Left ventricle myocardium inferior (tissue), 1 donor: Measurements from ENCODE around the gene CDRT15L2. TPM values are rescaled to one million over a fixed set of nuclear protein-coding genes. Genes with fewer than 3 reads are reported as not detected.
"Not testable (repeated sequence)": the region's sequence is repeated elsewhere in the genome, so short reads cannot be mapped to it uniquely, and the experiment has no call there.

Experiments
- DNase-seq: peaks from one replicate; pipeline ENCODE4 v3.0.0-alpha.2; 2020
- H3K27ac ChIP-seq: fragments of 200-600 bp; replicated peaks from 2 replicates; pipeline ENCODE4 v1.8.0; 2021
- H3K27me3 ChIP-seq: fragments of 200-600 bp; 2 replicates; pipeline ENCODE4 v1.8.0; 2021; ENCODE audit warnings: low read depth
- H3K36me3 ChIP-seq: fragments of 200-600 bp; 2 replicates; pipeline ENCODE4 v1.8.0; 2021
- H3K4me1 ChIP-seq: fragments of 200-600 bp; 2 replicates; pipeline ENCODE4 v1.8.0; 2021
- H3K4me3 ChIP-seq: fragments of 200-600 bp; 2 replicates; pipeline ENCODE4 v1.8.0; 2021; ENCODE audit warnings: mild to moderate bottlenecking, moderate library complexity
- H3K9me3 ChIP-seq: fragments of 200-600 bp; replicated peaks from 2 replicates; pipeline ENCODE4 v1.8.0; 2021
- intact Hi-C: fragments of 100-400 bp; cut with micrococcal nuclease; formaldehyde crosslinking; loops from one replicate; pipeline ENCODE4 v1.11.0; 2022
- long read RNA-seq: library from polyadenylated mRNA; unstranded; transcript quantifications from one replicate; pipeline ENCODE4 v2.0.0, GENCODE V29; 2021
- total RNA-seq: library from RNA; stranded (reverse); fragmentation: NEBNext Ultra II Directional; extraction: Animal tissue kit (Norgen Biotek cat#: 25700); gene quantifications from one replicate; pipeline ENCODE4 v1.2.1, GENCODE V29; 2021
- donor health status: DM: no; HTN: yes; CAD: no; lungs with severe emphysema.

Gene CDRT15L2
- total RNA-seq, result not detected
- long read RNA-seq, result 0 reads

DNA sequence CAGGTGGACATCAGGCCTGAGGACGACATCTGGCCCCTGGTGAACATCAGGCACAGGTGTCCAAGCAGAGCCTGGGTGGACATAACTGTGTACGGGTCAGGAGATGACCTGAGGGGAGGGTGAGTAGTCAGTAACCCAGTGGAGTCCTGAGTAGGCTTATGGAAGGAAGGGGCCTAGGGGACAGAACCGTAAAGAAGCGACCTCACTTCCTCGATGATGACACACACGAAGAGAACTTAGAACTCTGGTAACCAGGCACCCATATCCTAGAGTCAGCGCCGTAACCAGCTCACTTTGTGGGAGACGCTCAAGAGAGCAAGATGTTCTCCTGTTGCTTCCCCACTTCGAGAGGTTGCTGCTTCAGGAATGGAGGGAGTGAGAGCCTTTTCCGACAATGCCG, at the start of gene CDRT15L2:
Gene CDRT15L2, plus strand, starts transcription at position 301 of the 400 bp plus-strand sequence. Its CDS starts 20 bp downstream, at position 321.
- H3K27ac ChIP-seq, H3K9me3 ChIP-seq, H3K36me3 ChIP-seq, H3K4me1 ChIP-seq, DNase-seq, H3K27me3 ChIP-seq, intact Hi-C loops, H3K4me3 ChIP-seq: not testable (repeated sequence)

DNA sequence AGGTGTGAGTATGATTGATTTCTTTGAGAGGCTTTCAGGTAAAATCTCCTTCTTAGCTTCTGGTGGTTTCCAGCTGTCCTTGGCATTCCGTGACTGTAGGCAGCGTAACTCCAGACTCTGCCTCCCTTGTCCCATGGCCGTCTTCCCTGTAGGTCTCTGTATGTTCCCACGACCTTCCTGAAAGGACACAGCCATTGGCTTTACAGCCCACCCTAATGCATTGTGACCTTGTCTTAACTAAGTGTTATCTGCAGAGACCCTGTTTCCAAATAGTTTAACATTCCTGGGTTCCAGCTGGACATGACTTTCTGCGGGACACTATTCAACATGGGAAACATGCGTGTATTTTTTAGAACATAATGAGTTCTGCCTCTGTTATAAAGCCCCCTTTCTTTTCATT, 49.4 kb upstream of the CDRT15L2 start:
- H3K4me3 ChIP-seq, H3K9me3 ChIP-seq, H3K36me3 ChIP-seq, DNase-seq, intact Hi-C loops, H3K27ac ChIP-seq, H3K4me1 ChIP-seq: not testable (repeated sequence)
- H3K27me3 ChIP-seq, result peaks cover 13% of the 10 kb centered on the region

DNA sequence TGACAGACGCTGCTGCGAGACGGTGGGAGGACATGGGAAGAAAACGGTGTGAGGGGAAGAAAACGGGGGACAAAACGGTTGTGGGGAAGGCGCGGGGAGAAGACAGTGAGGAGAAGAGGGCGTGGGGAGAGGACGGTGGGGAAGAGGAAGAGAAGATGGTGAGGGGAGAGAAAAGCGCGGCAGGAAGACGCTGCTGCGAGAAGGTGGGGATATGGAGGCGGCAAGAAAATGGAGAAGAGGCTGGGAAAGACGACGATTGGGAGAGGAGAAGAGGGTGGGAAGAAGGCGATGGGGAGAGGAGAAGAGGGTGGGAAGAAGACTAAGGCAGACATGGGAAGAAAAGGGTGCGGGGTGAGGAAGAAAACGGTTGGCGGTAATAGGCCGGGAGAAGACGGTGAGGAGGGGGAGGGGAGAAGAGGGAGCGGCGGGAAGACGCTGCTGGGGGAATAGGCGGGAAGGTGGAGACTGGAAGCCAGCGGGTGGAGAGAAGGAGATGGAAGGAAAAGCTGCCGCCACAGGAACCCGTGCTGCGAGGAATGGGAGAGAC, 46.9 kb upstream of the CDRT15L2 start:
- H3K27ac ChIP-seq, H3K9me3 ChIP-seq, H3K4me1 ChIP-seq, intact Hi-C loops, DNase-seq, H3K36me3 ChIP-seq: not testable (repeated sequence)
- peak overlapping the region; percentile 48 for H3K4me3 ChIP-seq
- H3K27me3 ChIP-seq, result peaks cover 16% of the 10 kb centered on the region

DNA sequence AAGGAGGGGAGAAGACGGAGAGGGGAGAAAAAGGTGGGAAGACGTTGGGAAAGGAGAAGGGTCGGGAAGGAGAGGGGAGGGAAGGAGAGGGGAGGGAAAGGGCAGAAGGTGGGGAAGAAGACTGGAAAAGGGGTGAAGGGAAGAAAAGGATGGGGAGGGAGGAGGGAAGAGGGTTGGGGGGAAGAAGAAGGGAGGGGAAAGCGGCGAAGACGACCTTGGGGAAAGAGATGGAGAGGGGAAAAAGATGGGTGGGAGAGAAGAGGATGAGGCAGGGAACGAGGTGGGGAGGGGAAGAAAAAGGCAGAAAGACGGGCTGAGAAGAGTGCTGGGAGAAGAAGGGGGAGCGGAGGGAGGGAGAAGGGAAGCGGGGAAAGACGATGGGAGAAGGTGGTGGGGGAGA, 46.3 kb upstream of the CDRT15L2 start:
- H3K4me1 ChIP-seq, intact Hi-C loops, H3K36me3 ChIP-seq, H3K9me3 ChIP-seq, DNase-seq: not testable (repeated sequence)
- peak overlapping the region; percentile 30 for H3K27ac ChIP-seq
- peak overlapping the region; percentile 44 for H3K4me3 ChIP-seq
- H3K27me3 ChIP-seq, result peaks cover 16% of the 10 kb centered on the region

DNA sequence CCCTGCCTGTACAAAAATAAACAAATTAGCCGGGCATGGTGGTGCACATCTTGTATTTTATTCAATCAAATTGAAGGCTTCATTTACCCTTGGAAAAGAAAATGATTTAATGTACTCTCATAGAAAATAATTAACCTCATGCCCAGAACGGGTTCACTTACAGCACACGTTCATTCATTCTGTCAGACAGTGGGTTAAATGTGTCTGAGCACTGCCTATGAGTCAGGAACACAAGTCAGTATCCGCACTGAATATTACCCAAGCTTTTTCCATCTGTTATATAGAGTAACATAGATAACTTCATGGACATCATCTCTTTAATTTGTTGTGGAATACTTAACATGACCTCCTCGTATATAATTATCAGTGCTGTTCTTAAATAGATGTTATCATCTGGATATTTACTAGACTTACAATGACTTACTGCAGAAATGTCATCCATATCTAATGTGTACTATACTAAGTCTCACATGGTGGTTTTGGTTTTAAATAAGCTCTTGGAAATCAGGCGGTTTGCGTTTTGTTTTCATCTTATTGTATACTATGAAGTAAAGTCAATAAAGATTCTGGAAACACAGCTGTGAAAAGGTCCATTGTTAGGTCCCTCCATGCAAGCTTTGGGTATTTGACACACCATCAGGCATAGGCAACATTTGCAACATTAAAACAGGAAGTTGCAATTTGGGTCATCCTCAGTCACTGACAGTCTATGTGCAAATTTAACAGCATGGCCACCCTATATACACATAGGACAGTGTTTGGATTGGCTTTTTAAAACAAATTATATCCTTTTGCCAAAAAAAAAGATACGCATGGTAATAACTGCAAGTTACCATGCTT, 44.6 kb upstream of the CDRT15L2 start:
- H3K4me1 ChIP-seq, H3K27ac ChIP-seq, DNase-seq, intact Hi-C loops, H3K36me3 ChIP-seq, H3K4me3 ChIP-seq, H3K9me3 ChIP-seq: not testable (repeated sequence)
- peaks cover 12% of the 10 kb centered on the region for H3K27me3 ChIP-seq

DNA sequence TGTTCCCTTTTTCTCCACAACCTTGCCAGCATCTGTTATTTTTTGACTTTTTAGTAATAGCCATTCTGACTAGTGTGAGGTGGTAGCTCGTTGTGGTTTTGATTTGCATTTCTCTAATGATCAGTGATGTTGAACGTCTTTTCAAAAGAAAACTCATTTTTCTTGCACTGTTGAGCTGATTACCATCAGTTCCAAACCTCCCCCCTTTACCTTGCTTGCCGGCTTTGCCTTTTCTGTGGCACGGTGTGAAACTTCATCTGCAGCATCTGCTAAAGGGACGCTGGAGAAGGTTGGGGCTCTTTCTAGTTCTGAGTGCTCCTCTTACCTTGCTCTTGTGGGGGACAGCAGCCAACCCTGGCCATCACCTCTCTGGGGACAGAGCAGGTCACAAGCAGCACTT, 39.1 kb upstream of the CDRT15L2 start:
- H3K27ac ChIP-seq, H3K4me3 ChIP-seq, H3K36me3 ChIP-seq, H3K9me3 ChIP-seq, DNase-seq, H3K4me1 ChIP-seq, H3K27me3 ChIP-seq, intact Hi-C loops: not testable (repeated sequence)

DNA sequence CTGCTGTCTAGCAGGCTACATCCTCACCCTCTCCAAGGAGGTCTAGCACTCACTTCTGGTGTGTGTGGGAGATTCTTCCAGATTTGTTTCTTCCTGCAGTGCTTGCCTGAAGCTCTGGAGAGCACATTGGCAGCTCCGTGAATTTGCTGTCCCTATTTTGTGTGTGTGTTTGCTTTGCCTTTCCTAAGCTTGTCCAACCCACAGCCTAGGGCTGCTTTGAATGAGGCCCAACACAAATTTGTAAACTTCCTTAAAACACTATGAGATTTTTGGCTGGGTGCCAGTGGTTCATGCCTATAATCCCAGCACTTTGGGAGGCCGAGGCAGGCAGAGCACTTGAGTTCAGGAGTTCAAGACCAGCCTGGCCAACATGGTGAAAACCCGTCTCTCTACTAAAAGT, 38.7 kb upstream of the CDRT15L2 start:
- DNase-seq, H3K9me3 ChIP-seq, H3K4me3 ChIP-seq, H3K27me3 ChIP-seq, H3K36me3 ChIP-seq, H3K4me1 ChIP-seq, intact Hi-C loops, H3K27ac ChIP-seq: not testable (repeated sequence)

DNA sequence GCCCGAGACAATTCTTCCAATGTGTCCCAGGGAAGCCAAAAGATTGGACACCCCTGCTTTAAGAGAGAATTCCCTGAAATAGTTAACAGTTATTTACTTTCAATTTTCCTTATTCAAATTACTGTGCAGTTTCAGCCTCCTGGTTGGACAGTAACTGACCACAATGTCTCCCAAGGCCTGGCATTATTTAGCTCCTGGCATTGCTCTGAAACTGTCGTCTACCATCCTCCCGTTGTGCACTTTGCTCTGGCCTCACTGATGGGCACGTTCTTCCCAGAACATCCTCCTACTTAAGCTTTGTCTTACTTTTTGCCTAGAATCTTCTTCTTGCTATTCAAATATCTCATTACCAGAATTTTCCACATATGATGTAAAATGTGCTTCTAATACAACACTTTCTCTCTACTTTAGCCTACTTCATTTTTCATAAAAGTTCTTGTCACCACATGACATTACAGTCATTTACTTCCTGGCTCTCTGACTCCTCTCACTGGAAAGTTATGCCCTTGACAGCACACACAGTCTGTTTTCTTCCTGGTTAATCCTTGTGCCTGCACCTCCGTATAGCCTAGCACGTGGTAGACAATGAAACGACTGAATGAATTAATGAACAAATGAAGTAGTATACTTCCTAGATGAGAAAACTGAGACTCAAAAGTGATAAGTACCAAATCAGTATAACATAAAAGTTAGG, 37.5 kb upstream of the CDRT15L2 start:
- DNase-seq, intact Hi-C loops, H3K4me3 ChIP-seq, H3K36me3 ChIP-seq, H3K27me3 ChIP-seq, H3K27ac ChIP-seq, H3K4me1 ChIP-seq, H3K9me3 ChIP-seq: not testable (repeated sequence)

DNA sequence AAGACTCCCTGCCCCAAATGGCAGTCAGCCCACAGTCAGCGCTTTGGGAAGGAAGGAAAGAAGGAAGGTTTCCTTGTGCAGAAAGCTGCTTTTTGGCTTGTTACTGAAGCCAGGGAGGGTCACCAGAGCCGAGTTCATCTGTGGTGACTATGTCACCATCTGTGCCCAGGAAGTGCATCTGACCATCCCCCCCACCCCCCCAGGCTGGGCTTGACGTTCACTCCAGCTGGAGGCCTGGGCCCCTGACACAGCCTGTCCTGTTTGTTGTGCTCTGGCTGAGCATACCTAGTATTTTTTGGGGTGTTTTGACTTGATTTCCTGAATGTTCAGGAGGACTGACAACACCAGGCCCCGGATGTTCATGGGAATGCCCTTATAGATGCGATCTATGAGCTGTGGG, 31.6 kb upstream of the CDRT15L2 start:
- H3K9me3 ChIP-seq, H3K27me3 ChIP-seq, H3K36me3 ChIP-seq, H3K4me3 ChIP-seq, H3K27ac ChIP-seq, intact Hi-C loops, DNase-seq, H3K4me1 ChIP-seq: not testable (repeated sequence)

DNA sequence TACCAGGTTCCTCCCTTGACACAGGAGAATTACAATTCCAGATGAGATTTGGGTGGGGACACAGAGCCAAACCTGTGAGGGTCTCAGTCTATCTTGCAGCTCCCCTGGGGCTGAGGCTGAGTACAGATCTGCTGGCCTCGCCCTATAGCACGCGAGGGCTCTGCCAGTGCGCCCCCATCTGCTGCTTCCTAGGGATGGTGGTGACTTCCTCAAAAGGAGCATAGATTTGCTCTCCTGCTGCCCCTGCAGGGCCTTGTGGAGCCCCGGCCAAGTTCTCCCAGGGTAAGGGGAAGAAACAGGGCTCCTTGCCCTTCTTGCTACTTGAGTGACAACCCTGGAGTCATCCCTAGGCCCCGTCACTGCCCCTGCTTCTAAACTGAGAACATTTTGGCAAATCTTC, 26.6 kb upstream of the CDRT15L2 start:
- H3K27ac ChIP-seq, intact Hi-C loops, H3K4me3 ChIP-seq, H3K27me3 ChIP-seq, H3K4me1 ChIP-seq, H3K9me3 ChIP-seq, H3K36me3 ChIP-seq, DNase-seq: not testable (repeated sequence)

DNA sequence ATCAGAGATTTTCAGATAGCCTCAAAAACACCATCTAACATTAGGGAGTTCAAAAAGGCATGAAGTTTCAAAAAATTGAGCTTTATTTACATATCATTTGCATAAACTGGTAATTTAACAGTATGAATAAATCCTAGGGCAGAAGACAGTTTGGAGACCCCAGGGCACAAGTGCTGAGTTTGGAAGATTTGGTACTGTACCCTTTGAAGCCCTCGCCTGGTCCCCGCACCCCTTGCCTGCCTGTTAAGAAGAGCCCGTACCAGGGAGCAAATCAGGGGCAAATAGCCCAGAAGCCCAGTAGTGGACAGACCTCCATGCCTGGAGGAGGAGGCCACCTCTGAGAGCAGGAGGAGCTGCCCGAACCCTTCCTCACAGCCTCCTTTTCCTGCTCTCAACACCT, 24.8 kb upstream of the CDRT15L2 start:
- DNase-seq, H3K27ac ChIP-seq, H3K9me3 ChIP-seq, H3K4me1 ChIP-seq, H3K27me3 ChIP-seq, H3K36me3 ChIP-seq, H3K4me3 ChIP-seq, intact Hi-C loops: not testable (repeated sequence)

DNA sequence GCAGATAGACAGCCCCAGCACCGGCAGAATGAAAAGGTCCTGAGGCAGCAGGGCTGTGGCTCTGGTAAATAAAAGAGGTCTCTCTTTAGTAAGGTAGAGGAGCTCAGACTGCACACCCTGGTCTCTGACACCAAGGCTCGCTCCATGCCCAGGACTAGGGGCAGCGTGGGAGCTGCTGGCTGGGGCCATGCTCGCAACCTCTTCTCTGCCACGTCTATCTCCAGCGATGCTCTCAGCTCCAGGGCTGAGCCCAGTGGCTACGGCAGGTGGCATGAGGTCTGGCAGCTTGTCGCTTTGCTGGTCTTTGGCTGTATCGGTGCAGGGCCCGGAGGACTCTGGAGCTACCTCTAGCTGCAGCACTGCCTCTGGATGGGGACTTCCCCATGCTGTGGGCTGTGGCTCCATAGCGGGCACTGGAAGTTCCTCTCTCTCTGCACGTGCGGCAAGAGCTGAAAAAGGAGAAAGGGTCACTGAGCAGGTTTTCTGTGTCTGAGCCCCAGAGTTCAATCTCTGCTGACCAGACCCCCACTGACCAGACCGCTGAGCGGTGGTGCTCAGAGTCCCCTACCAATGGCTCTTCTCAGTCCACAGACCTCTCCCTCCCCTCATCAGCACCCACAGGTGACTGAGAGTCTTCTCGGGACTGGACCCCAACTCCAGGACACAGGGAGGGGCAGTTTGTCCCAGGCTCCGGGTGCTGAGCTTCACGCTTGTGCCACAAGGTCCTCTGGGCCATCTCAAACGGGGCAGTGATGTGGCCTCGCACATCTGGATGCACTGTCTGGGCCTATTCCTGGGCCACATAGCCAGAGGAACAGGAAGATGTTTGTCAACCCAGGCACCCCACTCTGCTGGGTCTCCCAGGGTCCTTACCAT, 24.2 kb upstream of the CDRT15L2 start:
- H3K27ac ChIP-seq, H3K4me1 ChIP-seq, intact Hi-C loops, H3K36me3 ChIP-seq, DNase-seq, H3K27me3 ChIP-seq, H3K9me3 ChIP-seq, H3K4me3 ChIP-seq: not testable (repeated sequence)

DNA sequence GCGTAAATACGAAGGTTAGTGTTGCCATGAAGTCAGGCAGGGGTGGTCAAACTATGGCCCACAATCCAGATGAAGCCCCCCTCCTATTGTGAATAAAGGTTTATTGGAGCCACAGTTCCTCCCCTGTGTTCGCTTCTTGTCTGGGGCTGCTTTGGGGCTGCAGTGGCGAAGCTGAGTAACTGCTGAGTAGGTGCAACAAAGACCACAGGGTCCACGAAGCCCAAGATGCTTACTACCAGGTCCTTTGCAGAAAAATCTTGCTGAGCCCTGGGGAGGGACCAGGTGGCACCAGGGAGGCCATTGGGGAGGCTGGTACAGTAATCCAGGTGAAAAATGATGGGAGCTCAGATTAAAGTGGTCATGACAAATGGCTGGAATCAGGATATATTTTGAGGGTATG, 21.4 kb upstream of the CDRT15L2 start:
- H3K9me3 ChIP-seq, H3K36me3 ChIP-seq, H3K4me3 ChIP-seq, H3K4me1 ChIP-seq, H3K27ac ChIP-seq, intact Hi-C loops, DNase-seq: not testable (repeated sequence)
- peaks cover 12% of the 10 kb centered on the region for H3K27me3 ChIP-seq
